HG02870 (cell line): ENCODE measurements around the gene CACNB2.

Experiments
- ATAC-seq: cut with Tn5 transposase; IDR thresholded peaks from one replicate; pipeline ENCODE4 v1.9.1; 2021; ENCODE audit warnings: mild to moderate bottlenecking, moderate library complexity; ENCODE audit not compliant: unreplicated experiment

The CACNB2 gene

DNA sequence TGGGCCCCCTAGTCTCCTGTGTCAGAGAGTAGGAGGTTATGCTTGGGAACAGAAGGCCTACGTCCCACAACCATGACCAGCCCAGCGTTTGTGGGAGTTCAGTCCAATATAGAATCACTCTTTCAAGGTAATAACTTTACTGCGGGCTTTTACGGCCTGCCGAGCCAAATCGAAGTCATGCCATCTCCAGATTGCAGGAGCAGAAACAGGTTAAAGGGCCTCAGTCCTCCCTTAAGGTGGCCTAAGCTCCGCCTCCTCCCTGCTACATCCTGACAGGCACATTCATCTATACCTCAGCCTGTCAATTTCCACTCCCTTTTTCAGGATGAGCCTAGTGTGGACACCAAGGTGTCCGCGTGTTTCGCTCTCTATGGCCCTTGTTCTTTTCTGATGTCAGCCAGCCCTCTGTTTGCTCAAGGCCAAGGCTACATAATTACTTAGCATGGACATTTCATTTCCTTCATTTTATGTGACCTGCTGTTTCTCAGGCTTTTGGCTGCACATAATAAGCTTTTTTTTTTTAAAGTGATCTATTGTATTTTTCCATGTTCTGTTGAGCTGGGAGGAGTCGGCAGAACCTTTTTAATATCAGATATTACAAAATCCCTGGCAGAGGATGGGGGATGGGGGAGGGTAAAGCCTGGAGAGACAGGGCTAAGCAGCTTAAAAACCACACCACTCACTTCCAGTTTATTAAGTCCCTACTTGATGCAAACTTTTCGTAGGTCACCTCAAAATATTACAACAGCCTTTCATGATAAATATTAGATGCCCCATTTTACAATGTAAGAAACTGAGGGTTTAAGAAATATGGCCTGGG is 84.6 kb downstream of the CACNB2 start:
- no peak for ATAC-seq

DNA sequence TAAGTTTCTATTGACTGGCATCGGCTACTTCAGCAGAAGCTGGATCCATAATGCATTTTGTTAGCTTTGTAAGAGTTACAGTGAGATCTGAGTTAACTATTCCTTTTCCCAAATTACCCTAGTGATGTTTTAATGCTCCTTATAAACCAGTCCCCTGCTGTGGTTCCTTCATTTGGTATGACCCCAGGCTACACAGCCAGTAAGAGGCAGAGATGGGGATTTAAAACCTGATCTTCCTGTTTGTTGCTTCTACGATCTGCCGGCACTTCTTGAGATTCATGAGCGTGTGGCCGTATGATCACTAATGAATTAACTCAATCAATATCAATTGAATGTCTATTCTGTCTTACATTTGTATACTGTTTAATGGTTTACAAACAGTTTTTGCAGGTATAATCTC is 86.1 kb downstream of the CACNB2 start:
- no peak for ATAC-seq

DNA sequence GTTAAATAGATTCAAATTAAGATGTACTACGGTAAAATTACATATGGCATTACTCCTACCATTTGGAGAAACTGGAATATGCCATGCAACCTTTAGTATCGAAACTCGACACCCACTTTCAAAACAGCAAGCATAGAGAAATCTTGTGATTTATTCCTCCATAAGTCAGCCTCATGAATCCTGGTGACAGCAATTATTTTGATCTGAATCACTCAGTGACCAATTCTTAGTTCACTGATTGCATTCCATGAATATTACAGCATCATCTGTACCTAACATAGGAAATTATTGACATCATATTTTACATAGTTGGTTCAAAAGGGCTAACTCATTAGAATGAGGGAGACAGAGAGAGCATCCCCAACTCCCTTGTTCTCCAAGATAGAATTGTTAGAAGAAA is 89.6 kb downstream of the CACNB2 start:
- no peak for ATAC-seq

DNA sequence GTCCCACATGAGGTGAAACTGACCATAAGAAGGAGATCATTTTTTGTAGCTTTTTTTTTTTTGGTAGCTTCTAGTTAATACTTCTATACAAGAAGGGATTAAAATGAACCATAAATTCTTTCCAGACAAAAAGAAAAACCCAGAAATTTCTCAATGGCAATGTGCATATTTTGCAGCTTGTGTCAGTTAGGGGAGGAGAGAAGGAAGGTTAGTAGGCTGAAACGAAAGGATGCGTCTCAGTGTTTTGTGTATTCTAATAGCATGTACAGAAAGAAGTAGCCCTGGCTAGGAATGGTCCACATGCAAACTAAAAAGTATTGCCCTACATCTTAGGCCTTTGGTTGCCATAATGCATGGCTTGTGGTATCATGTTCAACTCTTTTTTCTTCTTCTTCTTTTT is 90.6 kb downstream of the CACNB2 start:
- ATAC-seq: no peak

DNA sequence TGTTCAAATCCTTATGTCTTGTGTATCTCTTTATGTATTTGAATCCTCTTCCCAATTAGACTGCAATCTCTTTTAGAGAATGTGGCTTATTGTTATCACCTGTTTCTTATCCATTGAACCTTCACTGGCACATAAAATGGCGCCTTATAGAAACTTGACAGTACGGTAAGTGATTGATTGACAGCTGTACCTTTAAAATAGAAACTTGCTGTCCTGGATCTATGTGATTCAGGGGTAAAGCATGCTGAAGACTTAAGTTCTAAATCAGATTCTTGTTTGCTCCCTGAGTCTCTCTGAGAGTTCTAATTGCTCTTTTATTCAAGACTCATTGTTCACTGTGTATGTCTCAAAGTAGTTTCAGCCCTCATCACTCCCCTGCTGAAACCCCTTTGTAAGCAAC is 91.3 kb downstream of the CACNB2 start:
- no peak for ATAC-seq

DNA sequence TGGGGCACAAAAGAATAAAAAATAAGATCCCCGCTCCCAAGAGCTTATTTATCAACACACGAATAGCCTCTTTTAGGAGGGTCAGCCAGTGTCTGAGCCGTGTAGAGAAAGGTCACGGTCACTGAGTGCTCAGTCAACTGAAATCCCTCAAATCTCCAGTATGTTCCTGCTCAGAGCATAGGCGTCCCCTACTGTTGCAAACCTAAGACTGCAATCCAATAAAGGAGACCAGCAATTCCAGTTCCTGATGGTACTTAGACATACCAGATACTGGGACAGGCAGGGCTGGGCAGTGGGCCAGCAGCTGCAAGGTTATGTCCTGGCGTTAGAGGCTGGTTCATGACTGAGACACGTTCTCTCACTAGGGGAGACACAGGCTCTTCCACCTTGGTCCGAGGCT is 93.6 kb downstream of the CACNB2 start:
- no peak for ATAC-seq

DNA sequence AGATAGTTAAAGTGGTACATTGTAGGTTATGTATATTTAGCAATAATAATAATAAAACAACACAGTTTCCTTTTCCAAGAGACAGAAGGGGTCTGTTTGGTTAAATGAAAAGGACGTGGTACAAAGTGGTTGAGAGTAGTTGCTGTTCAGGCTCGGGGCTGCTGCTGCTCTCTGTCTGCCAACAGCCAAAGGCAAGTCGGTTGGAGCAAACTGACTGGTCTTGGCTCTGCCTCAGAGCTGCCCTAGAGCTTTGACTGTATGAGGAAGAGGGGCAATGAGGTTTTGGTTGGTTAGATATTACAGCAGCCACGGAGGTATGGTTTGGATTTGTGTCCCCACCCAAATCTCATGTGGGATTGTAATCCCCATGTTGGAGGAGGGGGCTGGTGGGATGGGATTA is 95.3 kb downstream of the CACNB2 start:
- no peak for ATAC-seq

DNA sequence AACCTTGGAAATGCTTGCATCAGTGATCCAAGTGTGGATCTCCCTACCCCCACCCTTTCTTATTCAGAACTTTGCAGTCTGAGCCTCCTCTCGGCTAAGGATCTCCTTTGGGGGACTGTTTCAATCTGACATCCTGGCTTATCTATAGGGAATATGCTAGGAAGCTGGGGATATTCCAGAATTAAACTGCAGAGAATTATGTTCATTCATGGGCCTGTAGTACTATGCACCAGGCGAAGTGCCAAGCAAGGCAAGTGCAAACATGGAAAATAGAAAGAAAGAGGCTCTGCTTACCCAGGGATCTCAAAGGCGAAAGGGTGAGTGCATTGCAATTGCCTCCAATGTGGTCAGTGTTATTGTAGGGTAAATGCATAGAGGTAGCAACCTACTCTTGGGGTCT is 96.5 kb downstream of the CACNB2 start:
- no peak for ATAC-seq

DNA sequence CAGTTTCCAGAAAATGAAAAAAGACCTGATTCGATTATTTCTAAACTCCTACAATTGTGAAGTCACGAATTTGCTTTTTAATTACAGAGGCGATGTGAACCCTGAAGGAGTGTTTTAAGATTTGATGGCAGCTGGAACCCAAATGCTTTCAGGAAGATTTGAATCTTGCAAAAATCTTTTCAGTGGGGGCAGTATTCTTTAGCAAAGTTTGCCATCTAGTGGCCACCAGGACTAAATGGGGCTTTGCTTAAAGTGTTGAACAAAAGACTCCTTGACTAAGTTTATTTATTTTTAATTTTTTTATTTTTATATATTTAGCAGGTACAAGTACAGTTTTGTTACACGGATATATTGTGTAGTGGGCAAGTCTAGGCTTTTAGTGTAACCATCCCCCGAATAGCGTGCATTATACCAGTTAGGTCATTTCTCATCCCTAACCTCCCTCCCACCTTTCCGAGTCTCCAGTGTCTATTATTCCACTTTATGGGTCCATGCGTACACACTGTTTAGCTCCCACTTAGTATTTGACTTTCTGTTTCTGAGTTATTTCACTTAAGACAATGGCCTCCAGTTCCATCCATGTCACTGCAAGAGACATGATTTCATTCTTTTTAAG is 98.8 kb downstream of the CACNB2 start:
- ATAC-seq: no peak

DNA sequence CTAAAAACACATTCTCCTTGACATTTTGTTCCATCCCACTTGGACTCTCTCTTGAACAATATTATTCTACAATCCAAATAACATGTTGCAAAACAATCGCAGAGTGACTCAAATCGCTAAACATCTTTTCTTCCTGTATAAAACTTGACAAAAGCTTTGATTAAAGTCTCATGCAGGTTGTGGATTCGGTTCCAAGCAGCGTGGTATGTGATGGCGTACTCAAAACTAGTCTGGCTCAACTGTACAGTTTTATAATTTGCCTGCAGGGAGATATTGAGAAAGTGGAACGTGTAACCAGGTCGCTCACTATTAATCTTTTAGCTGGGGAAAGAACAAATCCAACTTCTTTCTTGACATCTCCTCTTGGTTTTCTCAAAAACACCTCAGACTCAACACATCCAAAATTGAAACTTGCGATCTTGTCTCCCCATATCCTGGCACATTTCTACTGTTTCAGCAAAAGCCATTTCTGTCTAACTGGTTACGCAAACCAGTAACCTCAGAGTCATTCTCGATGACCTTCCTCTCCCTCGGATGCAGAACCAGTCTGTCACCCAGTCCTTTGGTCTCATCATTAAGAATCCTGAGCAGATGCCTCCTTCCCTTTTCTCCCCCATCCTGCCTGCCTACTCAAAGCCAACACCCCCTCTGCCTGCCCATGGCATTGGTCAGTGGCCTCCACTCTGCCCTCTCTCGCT is 100.1 kb downstream of the CACNB2 start:
- ATAC-seq: no peak

DNA sequence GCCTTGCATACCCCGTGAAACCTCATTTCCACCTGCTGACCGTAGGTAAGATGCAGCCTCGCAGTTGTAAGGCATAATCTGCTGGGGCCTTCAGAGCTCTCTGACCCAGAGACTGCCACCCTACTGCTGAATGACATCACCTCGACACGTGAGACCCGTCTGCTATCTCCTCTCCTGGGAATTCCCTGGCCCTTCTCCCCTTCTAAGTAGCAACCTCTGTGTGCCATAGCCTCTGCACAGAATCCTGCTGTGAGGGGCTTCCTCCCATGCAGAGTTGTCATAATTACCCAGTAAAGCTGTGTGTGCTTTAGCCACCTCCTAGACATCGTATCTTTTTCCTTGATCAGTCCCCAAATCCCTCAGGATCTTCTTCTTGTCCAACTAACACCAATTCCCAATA is 106.7 kb downstream of the CACNB2 start:
- ATAC-seq: no peak

DNA sequence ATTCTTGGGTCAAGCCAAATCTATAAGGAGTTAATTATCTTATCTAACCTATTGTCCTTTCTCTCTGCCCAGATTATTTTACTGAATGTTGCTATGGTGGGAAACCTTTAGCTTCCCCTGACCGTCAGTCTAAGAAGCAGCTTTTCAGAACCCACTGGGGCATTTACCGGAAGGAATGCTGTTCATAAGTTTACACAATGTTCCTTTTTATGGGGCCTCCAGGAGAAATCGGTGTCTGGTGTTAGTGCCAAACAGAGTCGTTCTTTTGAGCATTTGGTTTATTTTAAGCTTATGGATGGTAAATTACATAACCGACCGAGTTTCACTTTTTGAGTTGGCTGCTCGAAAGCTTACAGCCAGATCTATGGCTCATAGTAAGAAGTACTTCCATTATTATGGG is 111.9 kb downstream of the CACNB2 start:
- ATAC-seq: no peak

DNA sequence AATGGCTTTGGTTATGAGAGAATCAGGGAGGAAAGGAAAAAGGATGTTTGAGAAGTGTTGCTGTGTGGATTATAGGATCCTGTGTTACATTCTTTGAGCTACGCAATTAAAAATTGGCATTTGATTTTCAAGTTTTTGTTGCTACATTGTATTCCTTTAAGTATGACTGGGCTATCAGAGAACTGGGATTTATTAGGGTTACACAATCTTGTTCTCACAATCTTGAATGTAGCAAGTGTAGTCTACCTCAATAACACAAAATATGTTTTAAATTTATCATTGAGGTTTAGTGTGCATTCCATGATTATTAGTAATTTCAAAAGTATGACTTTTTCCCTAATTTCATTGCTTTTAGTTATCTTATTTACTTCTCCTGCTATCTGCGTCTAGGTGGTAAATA is 113.9 kb downstream of the CACNB2 start:
- no peak for ATAC-seq

DNA sequence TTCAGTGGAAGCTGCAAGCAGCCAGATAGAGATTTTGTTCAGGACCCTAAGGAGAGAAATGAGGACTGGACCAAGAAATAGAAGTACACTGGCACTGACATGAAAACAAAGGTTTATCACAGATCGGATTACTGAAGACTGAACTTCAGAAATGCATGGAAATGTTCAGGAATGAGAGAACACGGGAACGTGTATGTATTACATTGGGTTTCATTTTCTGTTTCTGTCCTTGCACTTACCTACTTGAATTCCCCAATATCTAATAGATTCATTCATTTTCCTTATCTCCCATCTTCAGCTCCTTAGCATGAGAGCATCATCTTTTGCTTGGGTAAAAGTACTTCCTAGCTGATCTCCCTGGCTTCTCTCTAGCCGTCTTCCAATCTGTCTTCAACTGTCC is 114.5 kb downstream of the CACNB2 start:
- no peak for ATAC-seq

DNA sequence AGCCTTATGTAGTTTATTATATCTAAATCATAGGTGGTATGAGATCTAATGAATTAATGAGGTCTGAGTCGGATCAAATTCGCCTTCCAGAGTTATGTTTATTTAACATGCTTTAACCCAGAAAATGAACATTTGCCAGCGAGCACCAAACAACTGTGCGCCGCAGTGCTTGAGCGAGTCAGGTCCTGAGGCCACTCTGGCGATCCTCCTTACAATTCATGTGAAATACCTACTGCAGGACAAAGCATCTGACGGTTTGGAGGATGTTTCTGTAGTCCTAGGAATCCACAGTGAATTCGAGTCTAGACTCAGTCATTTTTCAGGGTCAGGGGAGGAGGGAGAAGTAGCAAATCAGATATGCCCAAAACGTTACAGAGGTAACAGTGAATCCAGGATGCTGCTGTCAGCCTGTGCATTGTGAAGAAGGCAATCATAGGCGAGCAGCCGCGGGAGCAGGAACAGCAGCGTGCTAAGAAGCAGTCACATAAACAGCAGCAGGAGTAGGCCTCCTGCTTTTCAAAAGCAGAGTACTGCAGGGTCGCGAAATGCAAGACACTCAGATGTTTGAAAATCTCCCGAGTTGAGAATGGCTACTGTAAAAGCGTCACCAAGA is 120.2 kb downstream of the CACNB2 start:
- ATAC-seq: no peak

DNA sequence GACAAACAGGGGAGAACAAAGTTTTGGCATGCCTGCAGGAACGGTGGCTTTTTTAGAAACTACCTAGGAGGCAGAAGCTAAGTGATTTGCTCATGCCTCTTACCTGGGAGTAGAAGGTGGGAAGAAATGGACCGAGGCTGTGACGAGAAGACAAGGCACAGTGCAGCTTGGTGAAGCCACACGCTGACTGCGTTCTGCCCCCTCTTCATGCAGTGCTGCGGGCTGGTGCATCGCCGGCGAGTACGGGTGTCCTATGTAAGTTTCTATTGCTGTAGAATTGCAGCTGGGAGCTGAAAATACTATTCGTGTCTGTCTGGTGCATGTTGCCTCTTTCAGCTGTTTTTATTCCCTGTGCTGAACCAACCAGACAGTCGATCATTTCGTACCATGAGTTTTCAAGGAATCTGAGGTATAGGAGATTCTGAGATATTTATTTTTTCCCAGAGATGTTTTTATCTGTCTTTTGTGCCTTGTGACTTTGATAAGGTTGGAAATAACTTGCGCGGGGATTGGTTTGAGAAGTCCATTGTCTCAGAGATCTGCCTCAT is 120.9 kb downstream of the CACNB2 start:
- no peak for ATAC-seq

DNA sequence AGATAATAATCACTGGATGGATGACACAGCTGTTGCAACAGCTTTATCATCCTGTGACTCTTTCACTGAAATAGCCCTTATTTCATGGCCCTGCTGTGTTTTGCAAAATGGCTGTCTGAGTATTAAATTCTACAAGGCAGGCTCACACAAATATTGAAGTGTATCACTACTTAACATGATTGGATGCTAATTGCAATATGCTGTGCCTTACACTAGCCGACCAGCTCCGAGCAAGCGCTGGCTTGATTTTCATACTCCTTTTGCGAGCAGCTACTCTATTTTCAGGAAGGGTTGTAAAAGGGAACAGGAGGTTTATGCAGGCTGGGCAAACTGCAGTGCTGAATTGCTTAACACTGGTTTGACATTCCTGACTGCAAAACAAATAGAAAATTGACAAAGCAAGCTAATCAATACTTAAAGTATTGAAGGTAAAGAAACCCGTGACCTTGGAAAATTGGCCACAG is 121.6 kb downstream of the CACNB2 start:
- no peak for ATAC-seq

DNA sequence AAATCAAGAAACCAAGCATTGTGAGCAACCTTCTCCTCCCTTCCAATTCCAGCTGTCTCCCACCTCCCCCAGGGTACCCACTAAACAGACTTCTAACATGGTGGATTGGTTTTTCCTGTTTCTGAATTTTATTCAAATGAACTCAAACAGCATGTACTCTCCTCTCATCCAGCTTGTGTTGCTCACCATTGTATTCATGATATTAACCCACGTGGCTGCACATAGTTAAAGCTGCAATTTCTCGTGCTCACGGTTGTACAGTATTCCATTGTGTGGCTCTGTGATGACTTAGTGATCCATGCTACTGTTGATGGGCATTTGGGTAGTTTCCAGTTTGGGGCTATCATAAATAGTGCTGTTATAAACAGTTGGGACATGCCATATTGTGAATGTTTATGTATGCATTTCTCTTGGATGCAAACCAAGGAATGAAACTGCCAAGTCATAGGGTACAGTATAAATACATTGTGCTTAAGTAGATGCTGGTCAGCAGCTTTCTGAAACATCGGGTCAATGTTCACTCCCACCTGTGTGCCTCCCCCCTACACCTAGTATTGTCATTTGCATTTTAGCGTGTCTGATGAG is 124.3 kb downstream of the CACNB2 start:
- ATAC-seq: no peak

DNA sequence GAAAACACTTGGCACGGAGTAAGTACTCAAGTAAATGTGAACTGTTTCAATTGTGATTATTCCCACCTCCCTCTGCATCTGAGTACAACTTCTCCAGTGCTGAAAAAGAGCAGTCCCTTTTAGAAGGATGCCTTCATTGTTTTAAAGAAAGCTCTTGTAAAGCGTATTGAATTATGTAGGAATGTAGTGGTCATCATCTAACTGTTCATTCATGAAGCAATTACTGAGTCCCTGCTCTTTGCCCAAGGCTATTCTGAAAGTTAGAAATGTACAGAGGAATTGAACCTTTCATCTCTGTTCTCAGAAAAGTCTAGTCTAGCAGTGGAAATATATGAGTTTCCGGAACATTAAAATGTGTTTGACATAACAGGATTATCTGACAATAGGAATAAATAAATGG is 127.8 kb downstream of the CACNB2 start:
- ATAC-seq: no peak

DNA sequence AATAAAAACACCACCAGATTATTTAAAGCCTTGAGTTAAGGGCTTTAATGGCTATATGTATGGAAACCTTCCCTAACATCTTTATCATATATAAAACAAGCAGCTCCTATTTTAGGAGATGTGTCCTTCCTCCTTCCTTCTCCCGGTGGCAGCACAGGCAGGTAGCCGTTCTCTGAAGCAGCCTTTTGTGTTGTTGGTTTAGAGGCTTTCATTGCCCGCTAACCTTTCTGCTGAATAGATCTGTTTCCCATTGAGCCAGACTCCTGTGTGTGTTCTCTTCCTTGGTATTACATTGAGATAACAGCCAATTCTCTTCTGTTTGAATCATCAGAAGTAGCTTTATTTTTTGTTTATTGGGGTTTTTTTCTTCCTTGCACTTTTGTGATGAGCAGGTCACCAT is 131.3 kb downstream of the CACNB2 start:
- ATAC-seq: no peak

DNA sequence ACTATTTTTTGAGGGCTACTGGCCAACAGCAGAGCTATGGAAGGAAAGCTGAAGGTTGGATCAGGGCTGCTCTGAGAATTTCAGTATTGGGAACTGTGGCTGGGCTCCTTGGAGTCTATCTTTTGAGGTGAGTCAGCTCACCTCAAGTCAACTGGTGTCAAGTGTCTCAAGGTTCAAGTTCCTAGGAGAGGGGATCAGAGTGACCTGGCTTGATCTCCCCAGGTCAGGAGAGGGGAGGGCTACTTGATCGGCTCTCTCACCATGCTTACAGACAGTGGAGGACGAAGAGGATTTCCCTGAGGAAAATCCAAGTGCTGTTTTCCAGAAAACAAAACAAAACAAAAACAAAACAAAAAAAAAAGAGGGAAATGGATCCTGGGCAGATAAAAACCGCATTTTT is 132.8 kb downstream of the CACNB2 start:
- ATAC-seq: no peak
